ENCODE measurements around the gene HIF1A.
"Not testable (repeated sequence)": the region's sequence is repeated elsewhere in the genome, so short reads cannot be mapped to it uniquely, and the experiment has no call there.

- TF ChIP-seq ZNF274 (IDR thresholded peaks at IDR 0.05; ENCODE audit: low read depth, low read length); YY1 (IDR thresholded peaks at IDR 0.05; ENCODE audit: insufficient read depth, insufficient read length): not testable (repeated sequence)
Measured at GRCh38 chr14:61746346-61746745, 51.0 kb downstream of the HIF1A start.

Measured in NT2/D1 (cell line).